ENCODE data around the gene RYR1. TPM values are rescaled to one million over a fixed set of nuclear protein-coding genes. Genes with fewer than 3 reads are reported as not detected.
"Not testable (repeated sequence)": the region's sequence is repeated elsewhere in the genome, so short reads cannot be mapped to it uniquely, and the experiment has no call there.

The RYR1 gene
- total RNA-seq, 6 experiments from 2014 or later, result not detected

- DNase-seq, result peak; percentile 38
- Mint-ChIP-seq H3K4me3 (no peak overlapping the region), H3K27me3 (ENCODE audit: insufficient read depth) (peaks cover 28% of the 10 kb centered on the region), H3K36me3 (ENCODE audit: low read depth) (no peaks in the 10 kb centered on the region), H3K9me3 (no peaks in the 10 kb centered on the region), H3K27ac (no peak overlapping the region), H3K4me1 (ENCODE audit: low read depth) (no peaks in the 10 kb centered on the region)
- TF ChIP-seq, protein P1, sequence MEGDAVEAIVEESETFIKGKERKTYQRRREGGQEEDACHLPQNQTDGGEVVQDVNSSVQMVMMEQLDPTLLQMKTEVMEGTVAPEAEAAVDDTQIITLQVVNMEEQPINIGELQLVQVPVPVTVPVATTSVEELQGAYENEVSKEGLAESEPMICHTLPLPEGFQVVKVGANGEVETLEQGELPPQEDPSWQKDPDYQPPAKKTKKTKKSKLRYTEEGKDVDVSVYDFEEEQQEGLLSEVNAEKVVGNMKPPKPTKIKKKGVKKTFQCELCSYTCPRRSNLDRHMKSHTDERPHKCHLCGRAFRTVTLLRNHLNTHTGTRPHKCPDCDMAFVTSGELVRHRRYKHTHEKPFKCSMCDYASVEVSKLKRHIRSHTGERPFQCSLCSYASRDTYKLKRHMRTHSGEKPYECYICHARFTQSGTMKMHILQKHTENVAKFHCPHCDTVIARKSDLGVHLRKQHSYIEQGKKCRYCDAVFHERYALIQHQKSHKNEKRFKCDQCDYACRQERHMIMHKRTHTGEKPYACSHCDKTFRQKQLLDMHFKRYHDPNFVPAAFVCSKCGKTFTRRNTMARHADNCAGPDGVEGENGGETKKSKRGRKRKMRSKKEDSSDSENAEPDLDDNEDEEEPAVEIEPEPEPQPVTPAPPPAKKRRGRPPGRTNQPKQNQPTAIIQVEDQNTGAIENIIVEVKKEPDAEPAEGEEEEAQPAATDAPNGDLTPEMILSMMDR (IDR thresholded peaks at IDR 0.05), result peak; percentile 91
Measured at GRCh38 chr19:38514812-38515633, 81.5 kb downstream of the RYR1 start.

DNA sequence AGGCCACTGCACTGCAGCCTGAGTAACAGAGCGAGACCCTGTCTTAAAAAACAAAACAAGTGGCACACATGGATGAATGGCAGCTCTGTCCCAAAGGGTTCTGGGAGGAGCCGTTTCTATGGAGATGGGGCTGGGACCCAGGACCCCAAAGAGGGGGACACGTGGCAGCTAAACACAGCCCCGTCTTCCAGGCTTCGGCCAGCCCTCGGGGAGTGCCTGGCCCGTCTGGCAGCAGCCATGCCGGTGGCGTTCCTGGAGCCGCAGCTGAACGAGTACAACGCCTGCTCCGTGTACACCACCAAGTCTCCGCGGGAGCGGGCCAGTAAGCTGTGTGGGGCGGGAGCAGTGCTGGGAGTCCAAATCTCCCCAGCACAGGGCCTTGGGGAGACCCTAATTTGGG lies 82.4 kb downstream of the RYR1 start:
- peaks cover 29% of the 10 kb centered on the region for H3K27me3 Mint-ChIP-seq (ENCODE audit: insufficient read depth)
- no peaks in the 10 kb centered on the region for H3K4me1 Mint-ChIP-seq (ENCODE audit: low read depth)
- no peak overlapping the region for H3K27ac Mint-ChIP-seq
- H3K36me3 Mint-ChIP-seq (ENCODE audit: low read depth), result no peaks in the 10 kb centered on the region
- no peaks in the 10 kb centered on the region for H3K9me3 Mint-ChIP-seq
- H3K4me3 Mint-ChIP-seq, result no peak overlapping the region
- TF ChIP-seq, protein P1 (IDR thresholded peaks at IDR 0.05), result no peak
- DNase-seq, result no peak

GRCh38 chr19:38516802-38517201 lies 83.3 kb downstream of the RYR1 start:
- H3K4me1 Mint-ChIP-seq (ENCODE audit: low read depth), result no peaks in the 10 kb centered on the region
- no peak overlapping the region for H3K4me3 Mint-ChIP-seq
- H3K9me3 Mint-ChIP-seq, result no peaks in the 10 kb centered on the region

GRCh38 chr19:38517321-38517720 lies 83.8 kb downstream of the RYR1 start:
- Mint-ChIP-seq H3K4me3 (no peak overlapping the region), H3K27me3 (ENCODE audit: insufficient read depth) (peaks cover 24% of the 10 kb centered on the region), H3K27ac (no peak overlapping the region), H3K4me1 (ENCODE audit: low read depth) (no peaks in the 10 kb centered on the region), H3K9me3 (no peaks in the 10 kb centered on the region), H3K36me3 (ENCODE audit: low read depth) (no peaks in the 10 kb centered on the region)
- TF ChIP-seq, protein P1 (IDR thresholded peaks at IDR 0.05), result no peak
- no peak for DNase-seq

More at GRCh38 chr19:38516802-38517201, 83.3 kb downstream of the RYR1 start:
- Mint-ChIP-seq H3K27me3 (ENCODE audit: insufficient read depth) (peaks cover 27% of the 10 kb centered on the region), H3K36me3 (ENCODE audit: low read depth) (no peaks in the 10 kb centered on the region), H3K27ac (no peak overlapping the region)
- TF ChIP-seq, protein P1 (IDR thresholded peaks at IDR 0.05), result no peak
- no peak for DNase-seq

- H3K36me3 Mint-ChIP-seq (ENCODE audit: low read depth); H3K4me3 Mint-ChIP-seq; H3K9me3 Mint-ChIP-seq; DNase-seq; H3K4me1 Mint-ChIP-seq (ENCODE audit: low read depth); H3K27ac Mint-ChIP-seq: not testable (repeated sequence)
- H3K27me3 Mint-ChIP-seq (ENCODE audit: insufficient read depth), result peaks cover 19% of the 10 kb centered on the region
Measured at GRCh38 chr19:38517980-38518379, 84.5 kb downstream of the RYR1 start.

DNA sequence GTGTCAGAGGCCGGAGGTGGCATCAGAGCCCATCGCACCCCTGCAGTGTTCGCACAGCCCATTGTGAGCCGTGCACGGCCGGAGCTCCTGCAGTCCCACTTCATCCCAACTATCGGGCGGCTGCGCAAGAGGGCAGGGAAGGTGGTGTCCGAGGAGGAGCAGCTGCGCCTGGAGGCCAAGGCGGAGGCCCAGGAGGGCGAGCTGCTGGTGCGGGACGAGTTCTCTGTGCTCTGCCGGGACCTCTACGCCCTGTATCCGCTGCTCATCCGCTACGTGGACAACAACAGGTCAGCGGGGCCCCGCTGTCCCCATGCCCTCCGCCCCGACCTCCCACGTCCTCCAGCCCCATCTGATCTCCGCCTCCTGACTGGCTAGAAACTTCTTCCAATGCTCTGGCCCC lies 85.7 kb downstream of the RYR1 start:
- H3K36me3 Mint-ChIP-seq (ENCODE audit: low read depth), result no peaks in the 10 kb centered on the region

More for the DNA sequence above, 85.7 kb downstream of the RYR1 start:
- H3K27me3 Mint-ChIP-seq (ENCODE audit: insufficient read depth), result peaks cover 21% of the 10 kb centered on the region
- H3K9me3 Mint-ChIP-seq, result no peaks in the 10 kb centered on the region
- H3K27ac Mint-ChIP-seq, result no peak overlapping the region
- no peaks in the 10 kb centered on the region for H3K4me1 Mint-ChIP-seq (ENCODE audit: low read depth)
- TF ChIP-seq, protein P1 (IDR thresholded peaks at IDR 0.05), result no peak
- DNase-seq, result no peak
- H3K4me3 Mint-ChIP-seq, result no peak overlapping the region

Data from HFFc6 (cell line).